Measurements from ENCODE around the gene HOXB6. TPM values are rescaled to one million over a fixed set of nuclear protein-coding genes. Genes with fewer than 3 reads are reported as not detected.

HOXB6 gene
- polyA plus RNA-seq, 2 of the 4 experiments (the other 2 are of a cell fraction) = 10.2 to 14.7 TPM

GRCh38 chr17:48571826-48572417 is 32.9 kb downstream of the HOXB6 start:
- Histone ChIP-seq H3K4me3 (no peak overlapping the region), H3K4me2 (no peak overlapping the region), H3K27ac (no peak overlapping the region), H3K4me1 (peaks cover 17% of the 10 kb centered on the region), H3K9me3 (no peaks in the 10 kb centered on the region)
- POLR2A ChIA-PET = no interaction called here
- 88% methylated on average over 1 of the region's 1 CpG for WGBS (ENCODE audit: missing lambda C conversion rate)
- ATAC-seq (no peak), DNase-seq (ENCODE audit: low read depth in 1 of 2, low spot score in 1 of 2) (no peak), FAIRE-seq (no peak)
- TF ChIP-seq HEYL (CRISPR knock-in tag; IDR thresholded peaks at IDR 0.05) (no peak), KDM5A (IDR thresholded peaks at IDR 0.05) (no peak), FOSB (CRISPR knock-in tag; IDR thresholded peaks at IDR 0.05) (no peak), NPAS2 (CRISPR knock-in tag; IDR thresholded peaks at IDR 0.05; ENCODE audit: borderline replicate concordance) (no peak), ZFP36 (IDR thresholded peaks at IDR 0.05; ENCODE audit: borderline replicate concordance, partially characterized antibody) (no peak), SMC3 (IDR thresholded peaks at IDR 0.05) (no peak), POLR2AphosphoS2 (conservative IDR thresholded peaks at IDR 0.05; ENCODE audit: low read length) (no peak), HOXA7 (CRISPR knock-in tag; IDR thresholded peaks at IDR 0.05) (no peak), TFCP2L1 (CRISPR knock-in tag; IDR thresholded peaks at IDR 0.05) (no peak), CBX2 (IDR thresholded peaks at IDR 0.05; ENCODE audit: borderline replicate concordance, low read depth) (no peak)
- TF ChIP-seq, protein P1, sequence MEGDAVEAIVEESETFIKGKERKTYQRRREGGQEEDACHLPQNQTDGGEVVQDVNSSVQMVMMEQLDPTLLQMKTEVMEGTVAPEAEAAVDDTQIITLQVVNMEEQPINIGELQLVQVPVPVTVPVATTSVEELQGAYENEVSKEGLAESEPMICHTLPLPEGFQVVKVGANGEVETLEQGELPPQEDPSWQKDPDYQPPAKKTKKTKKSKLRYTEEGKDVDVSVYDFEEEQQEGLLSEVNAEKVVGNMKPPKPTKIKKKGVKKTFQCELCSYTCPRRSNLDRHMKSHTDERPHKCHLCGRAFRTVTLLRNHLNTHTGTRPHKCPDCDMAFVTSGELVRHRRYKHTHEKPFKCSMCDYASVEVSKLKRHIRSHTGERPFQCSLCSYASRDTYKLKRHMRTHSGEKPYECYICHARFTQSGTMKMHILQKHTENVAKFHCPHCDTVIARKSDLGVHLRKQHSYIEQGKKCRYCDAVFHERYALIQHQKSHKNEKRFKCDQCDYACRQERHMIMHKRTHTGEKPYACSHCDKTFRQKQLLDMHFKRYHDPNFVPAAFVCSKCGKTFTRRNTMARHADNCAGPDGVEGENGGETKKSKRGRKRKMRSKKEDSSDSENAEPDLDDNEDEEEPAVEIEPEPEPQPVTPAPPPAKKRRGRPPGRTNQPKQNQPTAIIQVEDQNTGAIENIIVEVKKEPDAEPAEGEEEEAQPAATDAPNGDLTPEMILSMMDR (IDR thresholded peaks at IDR 0.05) = no peak
- TF ChIP-seq, protein P2, sequence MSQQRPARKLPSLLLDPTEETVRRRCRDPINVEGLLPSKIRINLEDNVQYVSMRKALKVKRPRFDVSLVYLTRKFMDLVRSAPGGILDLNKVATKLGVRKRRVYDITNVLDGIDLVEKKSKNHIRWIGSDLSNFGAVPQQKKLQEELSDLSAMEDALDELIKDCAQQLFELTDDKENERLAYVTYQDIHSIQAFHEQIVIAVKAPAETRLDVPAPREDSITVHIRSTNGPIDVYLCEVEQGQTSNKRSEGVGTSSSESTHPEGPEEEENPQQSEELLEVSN (IDR thresholded peaks at IDR 0.05; ENCODE audit: borderline replicate concordance, low read depth) = no peak
- TF ChIP-seq, protein P3, sequence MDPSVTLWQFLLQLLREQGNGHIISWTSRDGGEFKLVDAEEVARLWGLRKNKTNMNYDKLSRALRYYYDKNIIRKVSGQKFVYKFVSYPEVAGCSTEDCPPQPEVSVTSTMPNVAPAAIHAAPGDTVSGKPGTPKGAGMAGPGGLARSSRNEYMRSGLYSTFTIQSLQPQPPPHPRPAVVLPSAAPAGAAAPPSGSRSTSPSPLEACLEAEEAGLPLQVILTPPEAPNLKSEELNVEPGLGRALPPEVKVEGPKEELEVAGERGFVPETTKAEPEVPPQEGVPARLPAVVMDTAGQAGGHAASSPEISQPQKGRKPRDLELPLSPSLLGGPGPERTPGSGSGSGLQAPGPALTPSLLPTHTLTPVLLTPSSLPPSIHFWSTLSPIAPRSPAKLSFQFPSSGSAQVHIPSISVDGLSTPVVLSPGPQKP (IDR thresholded peaks at IDR 0.05; ENCODE audit: low read depth, low read length) = no peak
- CTCF ChIA-PET = interaction anchor here (0.5 to 2.6 kb wide), 2 partner anchors 12 to 312 kb away, joined by 3 to 6 read pairs; no protein-coding TSS in a partner anchor

- peaks cover 17% of the 10 kb centered on the region for H3K4me1 ChIP-seq
- POLR2A ChIA-PET = no interaction called here
- WGBS (ENCODE audit: missing lambda C conversion rate) = 89% methylated on average over 26 of the region's 26 CpGs
- H3K9me3 ChIP-seq = no peaks in the 10 kb centered on the region
- TF ChIP-seq SMC3 (IDR thresholded peaks at IDR 0.05) (no peak), POLR2A (IDR thresholded peaks at IDR 0.05; ENCODE audit: low read length) (no peak), HOXB13 (CRISPR knock-in tag; IDR thresholded peaks at IDR 0.05; ENCODE audit: low read depth) (no peak), RARB (CRISPR knock-in tag; IDR thresholded peaks at IDR 0.05) (no peak), HDAC2 (IDR thresholded peaks at IDR 0.05) (no peak), BCL3 (IDR thresholded peaks at IDR 0.05) (no peak), JUNB (IDR thresholded peaks at IDR 0.05) (no peak)
- TF ChIP-seq, protein P4, sequence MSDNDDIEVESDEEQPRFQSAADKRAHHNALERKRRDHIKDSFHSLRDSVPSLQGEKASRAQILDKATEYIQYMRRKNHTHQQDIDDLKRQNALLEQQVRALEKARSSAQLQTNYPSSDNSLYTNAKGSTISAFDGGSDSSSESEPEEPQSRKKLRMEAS (IDR thresholded peaks at IDR 0.05) = no peak
- DNase-seq (ENCODE audit: low read depth in 1 of 2, low spot score in 1 of 2) (no peak), FAIRE-seq (no peak), ATAC-seq (no peak)
- H3K4me2 ChIP-seq = no peak overlapping the region
- H3K4me3 ChIP-seq = no peak overlapping the region
- CTCF ChIA-PET = interaction anchor here (2.6 kb wide), 1 partner anchor 12 kb away, joined by 6 read pairs; no protein-coding TSS in a partner anchor
- H3K27ac ChIP-seq = no peak overlapping the region
These were observed 33.6 kb downstream of the HOXB6 start for GRCh38 chr17:48571024-48571818.

Measured in A549 (cell line).